Measurements from ENCODE around the gene MEIS1. TPM values are rescaled to one million over a fixed set of nuclear protein-coding genes. Genes with fewer than 3 reads are reported as not detected.

The MEIS1 gene
- total RNA-seq, 1 donor from 2014 or later, result 107 TPM

DNA sequence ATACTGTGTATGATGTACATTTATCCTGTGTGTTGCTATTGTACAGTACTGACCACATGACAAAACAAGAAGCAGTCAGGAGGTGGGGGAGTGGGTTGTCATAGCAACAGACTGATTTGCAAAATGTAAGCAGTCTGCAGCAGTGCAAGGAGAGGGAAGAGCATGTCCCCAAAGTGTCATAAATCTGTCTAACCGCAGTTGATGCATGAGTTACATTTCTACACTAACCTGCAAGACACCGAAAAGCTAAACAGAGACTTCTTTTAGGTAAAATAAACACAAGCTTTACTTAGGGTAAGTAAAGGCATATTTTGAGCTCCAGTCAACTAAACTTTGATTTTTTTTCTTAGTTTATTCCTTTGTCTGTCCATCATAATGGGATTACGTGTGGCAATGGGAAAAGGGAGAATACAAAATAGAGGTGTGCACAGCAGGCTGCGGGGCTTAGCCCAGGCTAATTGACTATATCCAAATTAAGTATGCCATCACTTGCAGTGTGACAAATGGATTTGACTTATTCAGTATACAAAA lies 134.5 kb downstream of the MEIS1 start:
- no peak for DNase-seq (ENCODE audit: low read depth, low spot score)
- peaks cover 4% of the 10 kb centered on the region for H3K27me3 Mint-ChIP-seq (ENCODE audit: low read depth)
- no peak overlapping the region for H3K27ac Mint-ChIP-seq (ENCODE audit: unreplicated experiment)
- H3K36me3 Mint-ChIP-seq (ENCODE audit: low read depth), result peaks cover 4% of the 10 kb centered on the region
- H3K9me3 Mint-ChIP-seq, result no peaks in the 10 kb centered on the region
- H3K4me1 Mint-ChIP-seq, result peaks cover 65% of the 10 kb centered on the region
- H3K4me3 Mint-ChIP-seq, result peak overlapping the region; percentile 7
- TF ChIP-seq, protein P1, sequence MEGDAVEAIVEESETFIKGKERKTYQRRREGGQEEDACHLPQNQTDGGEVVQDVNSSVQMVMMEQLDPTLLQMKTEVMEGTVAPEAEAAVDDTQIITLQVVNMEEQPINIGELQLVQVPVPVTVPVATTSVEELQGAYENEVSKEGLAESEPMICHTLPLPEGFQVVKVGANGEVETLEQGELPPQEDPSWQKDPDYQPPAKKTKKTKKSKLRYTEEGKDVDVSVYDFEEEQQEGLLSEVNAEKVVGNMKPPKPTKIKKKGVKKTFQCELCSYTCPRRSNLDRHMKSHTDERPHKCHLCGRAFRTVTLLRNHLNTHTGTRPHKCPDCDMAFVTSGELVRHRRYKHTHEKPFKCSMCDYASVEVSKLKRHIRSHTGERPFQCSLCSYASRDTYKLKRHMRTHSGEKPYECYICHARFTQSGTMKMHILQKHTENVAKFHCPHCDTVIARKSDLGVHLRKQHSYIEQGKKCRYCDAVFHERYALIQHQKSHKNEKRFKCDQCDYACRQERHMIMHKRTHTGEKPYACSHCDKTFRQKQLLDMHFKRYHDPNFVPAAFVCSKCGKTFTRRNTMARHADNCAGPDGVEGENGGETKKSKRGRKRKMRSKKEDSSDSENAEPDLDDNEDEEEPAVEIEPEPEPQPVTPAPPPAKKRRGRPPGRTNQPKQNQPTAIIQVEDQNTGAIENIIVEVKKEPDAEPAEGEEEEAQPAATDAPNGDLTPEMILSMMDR (conservative IDR thresholded peaks at IDR 0.05), result no peak

DNA sequence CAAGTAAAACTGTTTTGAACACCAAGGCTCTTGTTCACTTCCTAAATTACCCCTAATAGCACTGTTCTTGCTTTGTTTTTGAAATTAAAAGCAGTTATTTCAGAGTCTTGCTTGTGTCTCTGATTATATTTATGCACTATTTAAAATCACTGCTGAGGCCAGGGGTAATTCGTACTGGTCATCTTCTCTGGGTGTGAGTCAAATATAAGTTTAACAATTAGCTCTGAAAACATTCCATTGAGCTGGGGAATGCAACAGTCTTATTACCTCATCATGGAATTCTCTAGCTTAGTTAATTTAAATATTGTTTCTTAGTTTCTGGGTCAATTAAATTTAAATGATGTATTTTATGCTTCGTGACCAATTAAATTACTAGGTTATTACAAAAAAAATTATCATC lies 135.0 kb downstream of the MEIS1 start:
- H3K27ac Mint-ChIP-seq (ENCODE audit: unreplicated experiment), result no peak overlapping the region
- DNase-seq (ENCODE audit: low read depth, low spot score), result no peak
- TF ChIP-seq, protein P1 (conservative IDR thresholded peaks at IDR 0.05), result no peak
- peaks cover 10% of the 10 kb centered on the region for H3K27me3 Mint-ChIP-seq (ENCODE audit: low read depth)
- H3K36me3 Mint-ChIP-seq (ENCODE audit: low read depth), result peaks cover 4% of the 10 kb centered on the region
- peak overlapping the region; percentile 7 for H3K4me3 Mint-ChIP-seq
- peaks cover 71% of the 10 kb centered on the region for H3K4me1 Mint-ChIP-seq
- no peaks in the 10 kb centered on the region for H3K9me3 Mint-ChIP-seq

DNA sequence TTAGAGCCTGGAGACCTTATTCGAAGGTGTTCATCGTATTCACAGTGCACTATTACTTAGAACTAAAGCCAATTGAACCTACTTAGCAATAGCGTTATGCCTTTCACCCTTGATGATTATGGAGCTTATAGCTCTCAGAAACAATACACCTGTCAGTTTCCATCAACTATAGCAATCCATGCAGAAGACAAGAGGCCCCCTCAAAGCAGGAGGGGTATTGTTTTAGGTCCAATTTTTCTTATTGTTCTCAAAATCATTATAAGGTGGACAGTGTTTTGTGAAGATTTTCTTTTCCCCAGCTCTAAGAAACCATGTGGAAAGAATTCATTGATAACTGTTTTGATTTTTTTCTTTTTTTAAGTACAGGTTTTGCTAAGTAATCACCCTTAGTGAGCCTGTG lies 135.5 kb downstream of the MEIS1 start:
- Mint-ChIP-seq H3K27me3 (ENCODE audit: low read depth) (peaks cover 15% of the 10 kb centered on the region), H3K4me1 (peaks cover 76% of the 10 kb centered on the region), H3K4me3 (peak overlapping the region; percentile 7), H3K9me3 (no peaks in the 10 kb centered on the region), H3K27ac (ENCODE audit: unreplicated experiment) (no peak overlapping the region), H3K36me3 (ENCODE audit: low read depth) (peaks cover 4% of the 10 kb centered on the region)
- TF ChIP-seq, protein P1 (conservative IDR thresholded peaks at IDR 0.05), result no peak
- no peak for DNase-seq (ENCODE audit: low read depth, low spot score)

DNA sequence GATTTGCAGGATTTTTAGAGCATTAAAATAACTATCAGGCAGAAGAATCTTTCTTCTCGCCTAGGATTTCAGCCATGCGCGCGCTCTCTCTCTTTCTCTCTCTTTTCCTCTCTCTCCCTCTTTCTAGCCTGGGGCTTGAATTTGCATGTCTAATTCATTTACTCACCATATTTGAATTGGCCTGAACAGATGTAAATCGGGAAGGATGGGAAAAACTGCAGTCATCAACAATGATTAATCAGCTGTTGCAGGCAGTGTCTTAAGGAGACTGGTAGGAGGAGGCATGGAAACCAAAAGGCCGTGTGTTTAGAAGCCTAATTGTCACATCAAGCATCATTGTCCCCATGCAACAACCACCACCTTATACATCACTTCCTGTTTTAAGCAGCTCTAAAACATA lies 137.0 kb downstream of the MEIS1 start:
- Mint-ChIP-seq H3K9me3 (no peaks in the 10 kb centered on the region), H3K27ac (ENCODE audit: unreplicated experiment) (no peak overlapping the region), H3K27me3 (ENCODE audit: low read depth) (peaks cover 24% of the 10 kb centered on the region), H3K36me3 (ENCODE audit: low read depth) (peaks cover 4% of the 10 kb centered on the region), H3K4me1 (peaks cover 72% of the 10 kb centered on the region), H3K4me3 (peak overlapping the region; percentile 50)
- TF ChIP-seq, protein P1 (conservative IDR thresholded peaks at IDR 0.05), result no peak
- no peak for DNase-seq (ENCODE audit: low read depth, low spot score)

DNA sequence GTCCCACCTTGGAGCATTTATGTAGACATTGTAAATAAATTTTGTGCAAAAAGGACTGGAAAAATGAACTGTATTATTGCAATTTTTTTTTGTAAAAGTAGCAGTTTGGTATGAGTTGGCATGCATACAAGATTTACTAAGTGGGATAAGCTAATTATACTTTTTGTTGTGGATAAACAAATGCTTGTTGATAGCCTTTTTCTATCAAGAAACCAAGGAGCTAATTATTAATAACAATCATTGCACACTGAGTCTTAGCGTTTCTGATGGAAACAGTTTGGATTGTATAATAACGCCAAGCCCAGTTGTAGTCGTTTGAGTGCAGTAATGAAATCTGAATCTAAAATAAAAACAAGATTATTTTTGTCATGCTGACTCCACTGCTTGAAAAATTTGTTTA lies 137.5 kb downstream of the MEIS1 start:
- no peak for DNase-seq (ENCODE audit: low read depth, low spot score)
- Mint-ChIP-seq H3K4me1 (peaks cover 71% of the 10 kb centered on the region), H3K9me3 (no peaks in the 10 kb centered on the region), H3K4me3 (peak overlapping the region; percentile 50), H3K36me3 (ENCODE audit: low read depth) (peaks cover 4% of the 10 kb centered on the region), H3K27ac (ENCODE audit: unreplicated experiment) (no peak overlapping the region), H3K27me3 (ENCODE audit: low read depth) (peaks cover 28% of the 10 kb centered on the region)
- TF ChIP-seq, protein P1 (conservative IDR thresholded peaks at IDR 0.05), result no peak

Measured in neural crest cell (in vitro differentiated cells).